Body of pancreas (tissue), 4 donors: Measurements from ENCODE around the gene BAHCC1.

Experiments used
- CTCF ChIP-seq, 7 experiments: fragments of 450-650 bp in 4 of 7; fragments of 200-600 bp in 3 of 7; sonication (generic) in 3 of 7; IDR thresholded peaks; one replicate each; pipeline ENCODE4 v1.5.1; 2016 to 2019; ENCODE audit warnings: antibody characterized with exemption in 7 of 7
- POLR2A ChIP-seq, 3 donors: fragments of 450-650 bp; IDR thresholded peaks; one replicate each; pipeline ENCODE4 v1.6.1; 2016; ENCODE audit warnings: antibody characterized with exemption in 3 of 3, mild to moderate bottlenecking in 2 of 3

- TF ChIP-seq CTCF (IDR thresholded peaks at IDR 0.05) (no peak), POLR2A (IDR thresholded peaks at IDR 0.05) (no peak)
Measured at GRCh38 chr17:81380666-81381518, 14.4 kb upstream of the BAHCC1 start.
